Brain pericyte (primary cell): ENCODE measurements around the gene MACROD1.

ENCODE experiments used
- DNase-seq: peaks from one replicate; pipeline ENCODE4 v3.0.0-alpha.2; 2012; ENCODE audit warnings: low read depth, low spot score

Gene MACROD1, protein sequence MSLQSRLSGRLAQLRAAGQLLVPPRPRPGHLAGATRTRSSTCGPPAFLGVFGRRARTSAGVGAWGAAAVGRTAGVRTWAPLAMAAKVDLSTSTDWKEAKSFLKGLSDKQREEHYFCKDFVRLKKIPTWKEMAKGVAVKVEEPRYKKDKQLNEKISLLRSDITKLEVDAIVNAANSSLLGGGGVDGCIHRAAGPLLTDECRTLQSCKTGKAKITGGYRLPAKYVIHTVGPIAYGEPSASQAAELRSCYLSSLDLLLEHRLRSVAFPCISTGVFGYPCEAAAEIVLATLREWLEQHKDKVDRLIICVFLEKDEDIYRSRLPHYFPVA

DNA sequence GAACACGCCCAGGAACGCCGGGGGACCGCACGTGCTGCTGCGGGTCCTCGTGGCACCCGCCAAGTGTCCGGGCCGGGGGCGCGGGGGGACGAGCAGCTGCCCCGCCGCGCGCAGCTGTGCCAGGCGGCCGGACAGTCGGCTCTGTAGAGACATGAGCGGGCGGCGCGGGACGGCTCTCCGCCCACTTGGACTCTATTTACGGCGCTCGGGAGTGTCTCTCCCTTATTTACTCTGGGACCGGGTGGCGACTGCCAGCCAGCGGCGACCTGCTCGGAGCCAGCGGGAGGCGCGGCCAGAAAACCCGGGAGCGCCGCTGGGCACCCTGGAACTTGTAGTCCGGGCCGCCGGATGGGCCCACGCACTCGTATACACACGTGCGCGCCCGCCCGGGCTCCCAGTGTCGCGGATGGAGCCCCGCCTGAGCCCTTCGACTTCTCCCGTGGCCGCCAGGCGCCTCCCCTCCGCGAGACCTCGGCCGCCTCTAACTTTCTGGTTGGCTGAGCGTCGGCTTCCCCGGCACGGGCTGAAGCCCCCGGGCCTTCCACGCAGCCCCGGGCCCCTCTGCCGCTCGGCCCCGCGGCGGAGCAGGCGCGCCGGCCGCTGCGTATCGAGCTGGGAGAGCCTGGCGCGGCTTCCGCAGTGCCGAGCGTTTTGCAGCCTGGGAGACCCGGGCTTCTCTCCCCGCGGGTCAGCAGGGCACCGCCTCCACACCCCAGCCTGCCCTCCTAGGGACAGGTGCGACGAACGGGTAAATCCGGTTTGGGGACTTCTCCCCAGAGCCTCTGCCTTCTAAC, at the start of gene MACROD1:
MACROD1 (minus strand) TSS at position 272 of the 794 bp plus-strand sequence; CDS start at position 153, 119 bp downstream.
- no peak for DNase-seq

- no peak for DNase-seq
Observed at GRCh38 chr11:64211181-64211872, 45.4 kb upstream of the MACROD1 start.

DNA sequence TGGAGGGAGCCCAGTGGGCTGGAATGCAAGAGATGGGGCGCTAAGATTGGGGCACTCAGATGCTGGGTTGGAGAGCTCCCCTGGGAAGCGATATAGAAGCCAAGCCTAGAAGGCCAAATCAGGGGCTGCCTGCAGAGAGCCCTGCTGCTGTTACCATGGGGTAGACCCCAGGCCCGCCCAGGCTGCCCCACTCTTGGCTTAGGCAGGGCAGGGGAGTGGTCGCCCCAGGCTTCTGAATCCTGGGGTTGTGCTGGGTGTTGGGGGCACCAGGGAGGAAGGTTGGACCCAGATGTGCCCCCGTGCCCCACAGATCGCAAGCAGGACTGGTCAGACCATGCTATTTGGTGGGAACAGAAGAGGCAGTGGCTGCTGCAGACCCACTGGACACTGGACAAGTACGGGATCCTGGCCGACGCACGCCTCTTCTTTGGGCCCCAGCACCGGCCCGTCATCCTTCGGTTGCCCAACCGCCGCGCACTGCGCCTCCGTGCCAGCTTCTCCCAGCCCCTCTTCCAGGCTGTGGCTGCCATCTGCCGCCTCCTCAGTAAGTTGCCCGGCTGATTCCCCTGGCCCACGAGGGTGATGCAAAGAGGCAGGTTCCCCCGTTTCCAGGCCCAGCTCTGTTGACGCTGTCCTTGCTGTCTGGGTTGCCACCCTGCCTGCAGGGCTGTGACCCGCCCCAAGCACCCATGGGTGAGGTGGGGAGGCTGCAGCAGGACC, 44.5 kb upstream of the MACROD1 start:
- DNase-seq: no peak

GRCh38 chr11:64209563-64209843, 43.6 kb upstream of the MACROD1 start:
- no peak for DNase-seq

DNA sequence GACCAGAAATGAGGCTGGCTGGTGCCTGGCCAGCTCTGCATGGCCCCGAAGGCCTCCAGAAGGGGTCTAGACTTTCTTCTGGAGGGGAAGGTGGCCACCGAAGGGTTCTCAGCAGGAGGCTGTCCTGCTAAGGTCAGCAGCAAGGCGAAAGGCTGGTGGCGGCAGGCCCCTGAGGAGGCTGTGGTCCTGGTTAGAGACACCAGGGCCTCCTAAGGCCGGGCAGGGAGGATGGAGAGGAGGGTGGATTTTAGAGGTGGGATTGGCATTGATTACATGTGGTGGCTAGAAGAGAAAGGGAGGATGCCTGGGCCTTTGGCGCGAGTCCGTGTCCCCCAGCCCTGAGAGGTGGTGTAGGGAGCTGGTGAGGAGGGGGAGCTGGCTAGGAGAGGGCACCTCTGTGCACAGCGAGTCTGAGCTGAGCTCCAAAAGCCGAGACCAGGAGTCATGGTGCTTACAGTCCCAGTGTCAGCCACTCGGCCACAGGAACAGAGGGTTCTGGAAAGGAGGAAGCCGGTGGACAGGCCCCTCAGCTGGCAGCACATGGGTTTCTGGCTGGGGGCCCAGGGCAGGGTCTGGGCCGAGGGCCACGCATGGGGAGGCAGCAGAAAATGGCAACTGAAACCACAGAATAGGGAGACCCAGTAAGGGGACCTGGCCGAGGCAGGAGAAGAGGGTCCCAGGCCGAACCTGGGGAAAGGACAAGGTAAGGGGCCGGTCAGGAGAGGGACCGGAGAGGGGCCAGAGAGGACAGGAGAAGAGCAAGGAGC, 43.1 kb upstream of the MACROD1 start:
- no peak for DNase-seq

GRCh38 chr11:64208086-64208795, 42.3 kb upstream of the MACROD1 start:
- no peak for DNase-seq

- no peak for DNase-seq
Observed at GRCh38 chr11:64207256-64208085, 41.6 kb upstream of the MACROD1 start.

- no peak for DNase-seq
Observed at GRCh38 chr11:64206457-64207255, 40.7 kb upstream of the MACROD1 start, which contains the start of gene FERMT3. Gene FERMT3 (plus strand): TSS chr11:64206721. CDS start chr11:64207365, 644 bp downstream.

GRCh38 chr11:64204464-64204989, 38.6 kb upstream of the MACROD1 start:
- DNase-seq: peak; percentile 93

DNA sequence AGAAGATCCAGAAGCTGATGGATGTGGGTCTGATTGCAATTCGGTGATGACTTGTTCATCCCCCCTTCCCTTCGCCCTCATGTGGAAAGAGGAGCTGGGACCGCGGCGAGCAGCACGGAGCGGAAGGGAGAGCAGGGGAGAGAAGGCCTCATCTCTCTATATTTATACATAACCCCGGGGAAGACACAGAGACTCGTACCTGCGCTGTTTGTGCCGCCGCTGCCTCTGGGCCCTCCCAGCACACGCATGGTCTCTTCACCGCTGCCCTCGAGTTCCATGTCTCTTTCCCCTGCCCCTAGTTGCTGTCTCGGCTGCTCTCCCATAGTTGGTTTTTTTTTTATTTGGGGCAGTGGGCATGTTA, 38.1 kb upstream of the MACROD1 start:
- DNase-seq: no peak

DNA sequence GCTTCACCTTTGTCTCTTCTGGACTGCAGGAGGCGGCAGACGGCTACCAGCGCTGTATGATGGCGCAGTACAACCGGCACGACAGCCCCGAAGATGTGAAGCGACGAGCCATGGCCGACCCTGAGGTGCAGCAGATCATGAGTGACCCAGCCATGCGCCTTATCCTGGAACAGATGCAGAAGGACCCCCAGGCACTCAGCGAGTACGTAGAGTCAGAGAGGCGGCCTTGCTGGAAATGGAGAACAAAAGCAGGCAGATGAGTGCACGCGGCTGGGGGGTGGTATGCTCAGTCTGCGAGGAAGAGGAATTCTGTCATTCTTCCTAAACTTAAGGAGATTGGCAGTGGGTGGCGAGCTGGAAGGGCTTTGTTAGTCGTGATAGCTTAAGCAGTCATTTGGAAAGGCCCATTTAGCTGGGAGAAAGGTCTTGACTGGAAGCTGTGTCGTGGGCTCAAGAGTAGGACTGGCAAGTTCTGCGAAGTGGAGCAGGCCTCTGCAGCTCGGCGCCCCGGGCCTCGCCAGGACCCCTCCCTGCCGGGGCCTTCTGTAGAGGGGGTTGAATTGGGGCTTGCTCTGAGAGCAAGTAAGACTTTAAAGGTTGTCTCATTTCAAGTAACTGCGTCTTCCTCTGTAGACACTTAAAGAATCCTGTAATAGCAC, 37.6 kb upstream of the MACROD1 start:
- no peak for DNase-seq

- no peak for DNase-seq
Observed at GRCh38 chr11:64202992-64203391, 37.1 kb upstream of the MACROD1 start.

DNA sequence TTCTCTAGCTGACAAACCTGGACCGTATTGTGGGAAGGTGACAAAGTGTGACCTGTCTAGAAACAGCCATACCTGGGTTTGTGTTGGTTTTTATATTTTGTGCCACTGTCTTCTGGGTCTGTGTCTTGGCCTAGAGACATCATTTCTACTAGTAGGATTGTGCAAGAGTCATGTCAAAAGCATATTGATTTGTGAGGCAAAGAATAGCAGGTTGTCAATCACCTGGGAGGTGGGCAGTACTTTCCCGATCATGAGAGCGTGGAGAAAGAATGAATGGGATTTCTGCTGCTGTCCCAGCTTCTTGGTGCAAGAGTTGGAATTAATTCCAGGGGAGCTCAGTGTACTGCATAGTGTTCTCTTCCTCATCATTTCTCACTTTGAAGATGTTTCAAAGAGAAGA, 35.6 kb upstream of the MACROD1 start:
- no peak for DNase-seq

DNA sequence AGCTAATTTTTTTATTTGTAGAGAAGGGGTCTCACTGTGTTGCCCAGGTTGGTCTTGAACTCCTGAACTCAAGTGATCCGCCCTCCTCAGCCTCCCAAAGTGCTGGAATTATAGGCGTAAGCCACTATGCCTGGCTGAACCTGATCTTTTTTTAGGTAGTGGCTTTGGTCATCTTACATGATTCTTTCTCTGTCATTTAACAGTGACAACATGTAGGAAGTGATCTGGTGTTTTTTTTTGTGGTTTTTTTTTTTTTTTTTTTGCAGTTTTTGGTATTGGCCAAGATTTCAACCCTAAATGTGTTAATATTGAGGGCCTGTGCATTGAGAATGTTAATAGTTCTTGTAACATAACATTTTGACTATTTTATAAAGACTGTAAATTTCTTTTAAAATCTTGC, 32.6 kb upstream of the MACROD1 start:
- no peak for DNase-seq

DNA sequence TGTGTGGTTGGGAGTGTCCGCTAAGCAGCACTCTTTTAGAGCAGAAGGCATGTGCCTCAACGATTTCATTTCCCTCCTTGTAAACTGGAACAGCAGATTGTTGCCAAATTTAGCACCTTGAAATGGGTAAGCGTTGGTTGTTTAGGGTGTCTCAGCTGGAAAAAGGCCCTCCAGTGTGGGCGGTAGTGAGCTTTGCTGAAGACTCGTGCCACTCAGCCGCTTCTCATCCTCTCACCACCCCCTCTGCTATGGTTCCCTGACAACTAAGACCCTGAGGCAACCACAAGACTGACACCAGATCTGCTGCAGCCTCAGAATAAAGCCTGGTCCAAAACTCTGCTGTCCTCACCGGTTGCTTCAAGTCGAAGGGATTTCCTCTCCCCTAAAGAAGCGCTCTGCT, 30.7 kb upstream of the MACROD1 start:
- DNase-seq: no peak

DNA sequence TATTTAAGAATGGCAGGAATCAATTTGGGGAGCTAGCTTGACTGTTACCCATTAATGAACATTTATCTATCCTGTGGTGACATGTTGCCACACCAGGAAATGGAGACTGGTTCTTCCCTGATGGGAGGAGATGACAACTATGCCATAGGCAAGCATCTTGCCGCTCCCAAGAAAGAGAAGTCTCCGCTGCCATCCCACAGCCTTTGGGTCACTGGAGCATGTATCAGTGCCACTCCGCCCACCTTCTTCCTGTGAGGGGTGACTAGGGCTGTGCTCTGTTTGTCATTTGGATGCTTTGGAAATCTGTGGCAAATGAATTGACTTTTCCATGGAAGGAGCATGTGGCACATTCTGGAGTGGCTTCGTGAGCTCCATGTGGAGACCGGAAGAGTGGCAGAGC, 26.5 kb upstream of the MACROD1 start:
- DNase-seq: no peak

DNA sequence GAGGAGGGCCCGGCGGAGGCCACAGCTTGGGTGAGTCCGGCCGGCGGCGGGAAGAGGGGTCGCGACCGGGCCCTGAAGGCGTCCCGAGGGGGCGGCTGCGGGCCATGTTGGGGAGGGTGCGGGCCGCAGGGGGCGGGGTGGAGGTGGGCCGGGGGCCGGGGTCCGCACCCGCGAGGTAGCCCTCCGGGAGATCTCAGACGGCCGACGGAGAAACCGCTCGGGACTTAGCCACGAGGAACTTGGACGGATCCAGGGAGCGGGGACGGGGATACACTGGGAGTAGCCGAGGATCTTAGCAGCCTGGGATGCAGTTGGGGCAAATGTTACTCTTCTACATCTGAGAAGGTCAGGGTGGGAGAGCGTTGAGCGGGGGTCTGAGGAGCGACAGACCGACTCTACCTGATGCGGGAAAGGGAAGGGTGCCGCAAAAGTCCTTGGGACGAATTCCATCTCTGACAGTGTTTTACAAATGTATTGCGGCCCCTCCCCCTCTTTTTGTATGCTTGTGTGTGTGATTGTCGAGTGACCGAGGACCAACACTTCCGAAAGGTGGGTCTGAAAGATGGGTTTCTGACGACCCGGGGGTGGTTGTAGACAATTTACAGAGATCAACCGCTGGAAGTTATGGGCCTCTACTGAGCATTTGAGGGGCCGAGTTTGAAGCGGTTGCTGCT, 20.7 kb upstream of the MACROD1 start:
- DNase-seq: no peak
